A673 (cell line): ENCODE results near the gene OR2AG2. TPM values are rescaled to one million over a fixed set of nuclear protein-coding genes. Genes with fewer than 3 reads are reported as not detected.

Source experiments
- BruUV-seq: library from RNA; stranded (reverse); fragments of 400-500 nt; replicated peaks from 2 replicates; lab custom pipeline; 2021; lab: Mats Ljungman, UMichigan
- CTCF ChIA-PET: fragments of 300-600 bp; sonication (Branson Sonifier 250); formaldehyde crosslinking; loops from one replicate; lab custom pipeline; 2022; ENCODE audit warnings: antibody characterized with exemption; lab: Charles Lee
- POLR2A ChIA-PET: fragments of 300-600 bp; sonication (Branson Sonifier 250); formaldehyde crosslinking; loops from one replicate; lab custom pipeline; 2022; ENCODE audit warnings: antibody characterized with exemption; ENCODE audit not compliant: low non-redundant PET; lab: Charles Lee
- DNase-seq: peaks from one replicate; pipeline ENCODE4 v3.0.0-alpha.2; 2015; ENCODE audit warnings: low spot score
- H3K27ac ChIP-seq: fragments of 200-600 bp; sonication (generic); 2 replicates; pipeline ENCODE4 v1.5.1; 2016; ENCODE audit warnings: mixed run types, low read depth, mild to moderate bottlenecking, mixed read lengths, antibody characterized with exemption, low read length; ENCODE audit not compliant: poor library complexity, severe bottlenecking
- H3K27me3 ChIP-seq: fragments of 200-600 bp; sonication (generic); replicated peaks from 2 replicates; pipeline ENCODE4 v1.6.1; 2017; ENCODE audit warnings: mixed run types, low read depth, mild to moderate bottlenecking, mixed read lengths, antibody characterized with exemption, low read length; ENCODE audit not compliant: insufficient read depth, poor library complexity
- H3K36me3 ChIP-seq: fragments of 200-600 bp; sonication (generic); 2 replicates; pipeline ENCODE4 v1.6.1; 2016; ENCODE audit warnings: mixed run types, mild to moderate bottlenecking, mixed read lengths, antibody characterized with exemption, low read length; ENCODE audit not compliant: insufficient read depth, poor library complexity, severe bottlenecking
- H3K4me1 ChIP-seq: fragments of 200-600 bp; sonication (generic); 2 replicates; pipeline ENCODE4 v1.6.1; 2017; ENCODE audit warnings: mixed run types, mild to moderate bottlenecking, mixed read lengths, antibody characterized with exemption, low read length; ENCODE audit not compliant: insufficient read depth, poor library complexity, severe bottlenecking
- H3K4me3 ChIP-seq: fragments of 200-600 bp; sonication (generic); 2 replicates; pipeline ENCODE4 v1.5.1; 2016; ENCODE audit warnings: low read depth, mixed run types, mild to moderate bottlenecking, mixed read lengths, low read length; ENCODE audit not compliant: poor library complexity, severe bottlenecking
- H3K9me3 ChIP-seq: fragments of 200-600 bp; sonication (generic); 2 replicates; pipeline ENCODE4 v1.6.1; 2016; ENCODE audit warnings: mixed run types, low read depth, mild to moderate bottlenecking, mixed read lengths, antibody characterized with exemption, low read length; ENCODE audit not compliant: poor library complexity, severe bottlenecking
- EZH2 ChIP-seq: fragments of 200-600 bp; sonication (generic); IDR thresholded peaks from 2 replicates; pipeline ENCODE4 v1.6.1; 2017; ENCODE audit warnings: borderline replicate concordance, low read depth, mild to moderate bottlenecking, mixed read lengths, antibody characterized with exemption, low read length; ENCODE audit not compliant: poor library complexity, severe bottlenecking
- intact Hi-C: fragments of 100-400 bp; cut with micrococcal nuclease; formaldehyde crosslinking; loops from one replicate; pipeline ENCODE4 v1.10.0; 2022; ENCODE audit not compliant: unreplicated experiment
- total RNA-seq: library from RNA; stranded (reverse); gene quantifications from 2 replicates; pipeline ENCODE4 v1.2.3, GENCODE V29; 2021
- TF ChIP-seq, protein P1 (sequence below): fragments of 300-800, 200-600 bp; sonication (generic); conservative IDR thresholded peaks from 2 replicates; pipeline ENCODE4 v1.5.1; 2017; ENCODE audit warnings: low read depth, mild to moderate bottlenecking, antibody characterized with exemption, low read length, moderate library complexity, mixed read lengths

Gene OR2AG2
- total RNA-seq, 1 experiment from 2014 or later = not detected

DNA sequence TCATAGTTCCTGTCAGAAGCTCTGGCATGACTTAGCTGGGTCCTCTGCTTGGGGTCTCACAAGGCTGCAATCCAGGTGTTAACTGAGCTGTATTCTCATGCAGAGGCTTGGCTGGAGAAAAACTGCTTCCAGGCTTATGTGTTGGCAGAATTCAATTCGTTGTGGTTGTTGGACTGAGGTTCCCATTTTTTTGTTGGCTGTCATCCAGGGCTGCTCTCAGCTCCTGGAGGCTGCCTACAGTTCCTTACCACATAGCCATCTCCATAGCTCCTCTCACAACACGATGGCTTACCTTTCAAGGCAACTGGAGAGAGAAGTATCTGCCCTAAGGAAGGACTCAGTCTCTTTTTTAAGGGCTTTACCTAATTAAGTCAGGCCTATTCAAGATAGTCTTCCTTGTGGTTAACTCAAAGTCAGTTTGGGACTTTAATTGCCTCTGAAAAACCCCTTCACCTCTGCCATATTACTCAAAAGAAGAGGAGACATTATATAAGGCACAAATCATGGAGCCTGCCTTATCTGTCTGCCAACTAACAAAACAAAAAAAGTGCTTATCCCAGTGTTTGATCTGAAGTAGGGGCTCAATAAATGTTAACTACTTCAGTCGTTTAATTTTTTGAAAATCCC, 35.2 kb downstream of the OR2AG2 start:
- Histone ChIP-seq H3K27me3 (no peaks in the 10 kb centered on the region), H3K4me3 (no peak overlapping the region), H3K27ac (no peak overlapping the region), H3K36me3 (no peaks in the 10 kb centered on the region), H3K4me1 (peaks cover 11% of the 10 kb centered on the region), H3K9me3 (no peaks in the 10 kb centered on the region)
- CTCF ChIA-PET = no interaction called here
- TF ChIP-seq, protein P1, sequence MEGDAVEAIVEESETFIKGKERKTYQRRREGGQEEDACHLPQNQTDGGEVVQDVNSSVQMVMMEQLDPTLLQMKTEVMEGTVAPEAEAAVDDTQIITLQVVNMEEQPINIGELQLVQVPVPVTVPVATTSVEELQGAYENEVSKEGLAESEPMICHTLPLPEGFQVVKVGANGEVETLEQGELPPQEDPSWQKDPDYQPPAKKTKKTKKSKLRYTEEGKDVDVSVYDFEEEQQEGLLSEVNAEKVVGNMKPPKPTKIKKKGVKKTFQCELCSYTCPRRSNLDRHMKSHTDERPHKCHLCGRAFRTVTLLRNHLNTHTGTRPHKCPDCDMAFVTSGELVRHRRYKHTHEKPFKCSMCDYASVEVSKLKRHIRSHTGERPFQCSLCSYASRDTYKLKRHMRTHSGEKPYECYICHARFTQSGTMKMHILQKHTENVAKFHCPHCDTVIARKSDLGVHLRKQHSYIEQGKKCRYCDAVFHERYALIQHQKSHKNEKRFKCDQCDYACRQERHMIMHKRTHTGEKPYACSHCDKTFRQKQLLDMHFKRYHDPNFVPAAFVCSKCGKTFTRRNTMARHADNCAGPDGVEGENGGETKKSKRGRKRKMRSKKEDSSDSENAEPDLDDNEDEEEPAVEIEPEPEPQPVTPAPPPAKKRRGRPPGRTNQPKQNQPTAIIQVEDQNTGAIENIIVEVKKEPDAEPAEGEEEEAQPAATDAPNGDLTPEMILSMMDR = no peak
- no peak for TF ChIP-seq EZH2
- POLR2A ChIA-PET = no interaction called here
- intact Hi-C loops = no loop called here
- no TSS peak for BruUV-seq
- peak; percentile 19 for DNase-seq

DNA sequence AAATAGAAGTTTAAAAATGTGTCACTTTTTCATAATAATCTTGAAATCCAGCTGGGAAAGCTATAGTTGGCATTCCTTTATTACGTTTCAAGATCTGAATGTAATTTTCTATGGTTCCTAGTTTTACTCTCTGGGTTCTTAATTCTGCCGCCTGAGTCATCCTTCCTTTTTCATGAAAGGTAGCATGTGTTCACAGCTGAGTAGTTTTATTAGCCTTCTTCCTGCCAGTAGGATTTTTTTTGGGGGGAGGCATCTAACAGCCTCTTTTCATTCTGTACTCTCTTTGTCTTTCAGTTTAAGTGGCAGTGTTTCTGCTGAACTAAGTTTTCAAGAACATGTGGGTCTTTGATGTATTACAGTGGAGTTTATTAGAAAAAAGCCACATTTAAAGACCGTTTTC, 36.5 kb downstream of the OR2AG2 start:
- ChIA-PET POLR2A (no interaction called here), CTCF (interaction anchor here (0.6 to 0.7 kb wide), 2 partner anchors 29 to 204 kb away, joined by 3 to 5 read pairs; no protein-coding TSS in a partner anchor)
- Histone ChIP-seq H3K27ac (peak overlapping the region; percentile 62), H3K27me3 (no peaks in the 10 kb centered on the region), H3K4me1 (peaks cover 11% of the 10 kb centered on the region), H3K4me3 (no peak overlapping the region), H3K9me3 (no peaks in the 10 kb centered on the region), H3K36me3 (no peaks in the 10 kb centered on the region)
- BruUV-seq = no TSS peak
- DNase-seq = peak; percentile 84
- intact Hi-C loops = no loop called here
- TF ChIP-seq EZH2 = no peak
- TF ChIP-seq, protein P1 = no peak

DNA sequence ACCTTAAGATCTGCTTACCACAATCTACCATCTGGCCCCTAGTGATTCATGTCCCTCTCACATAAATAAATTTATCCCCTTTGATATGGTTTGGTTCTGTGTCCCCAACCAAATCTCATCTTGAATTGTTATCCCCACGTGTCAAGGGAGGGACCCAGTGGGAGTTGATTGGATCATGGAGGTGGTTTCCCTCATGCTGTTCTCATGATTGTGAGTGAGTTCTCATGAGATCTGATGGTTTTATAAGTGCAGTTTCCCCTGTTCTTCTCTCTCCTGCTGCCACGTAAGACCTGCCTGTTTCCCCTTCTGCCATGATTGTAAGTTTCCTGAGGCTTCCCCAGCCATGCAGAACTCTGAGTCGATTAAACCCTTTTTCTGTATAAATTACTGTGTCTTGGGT, 37.2 kb downstream of the OR2AG2 start:
- Histone ChIP-seq H3K27me3 (no peaks in the 10 kb centered on the region), H3K4me3 (no peak overlapping the region), H3K4me1 (peaks cover 11% of the 10 kb centered on the region), H3K36me3 (no peaks in the 10 kb centered on the region), H3K27ac (peak overlapping the region; percentile 62), H3K9me3 (no peaks in the 10 kb centered on the region)
- CTCF ChIA-PET = interaction anchor here (0.7 kb wide), 1 partner anchor 29 kb away, joined by 3 read pairs; no protein-coding TSS in a partner anchor
- no peak for TF ChIP-seq EZH2
- TF ChIP-seq, protein P1 = no peak
- no peak for DNase-seq
- POLR2A ChIA-PET = no interaction called here
- no TSS peak for BruUV-seq
- intact Hi-C loops = no loop called here
